GM10266 (cell line): ENCODE measurements around the gene TMEM179.
"Not testable (repeated sequence)": the region's sequence is repeated elsewhere in the genome, so short reads cannot be mapped to it uniquely, and the experiment has no call there.

Experiments
- DNase-seq: peaks from one replicate; pipeline ENCODE4 v3.0.0; 2012; ENCODE audit errors: extremely low spot score
- TF ChIP-seq, protein P1 (sequence below): IDR thresholded peaks from 2 replicates; pipeline ENCODE4 v1.5.1; 2012; ENCODE audit warnings: mild to moderate bottlenecking, low read depth; ENCODE audit not compliant: control insufficient read depth, insufficient read depth; ENCODE audit errors: missing control alignments

TMEM179 gene

DNA sequence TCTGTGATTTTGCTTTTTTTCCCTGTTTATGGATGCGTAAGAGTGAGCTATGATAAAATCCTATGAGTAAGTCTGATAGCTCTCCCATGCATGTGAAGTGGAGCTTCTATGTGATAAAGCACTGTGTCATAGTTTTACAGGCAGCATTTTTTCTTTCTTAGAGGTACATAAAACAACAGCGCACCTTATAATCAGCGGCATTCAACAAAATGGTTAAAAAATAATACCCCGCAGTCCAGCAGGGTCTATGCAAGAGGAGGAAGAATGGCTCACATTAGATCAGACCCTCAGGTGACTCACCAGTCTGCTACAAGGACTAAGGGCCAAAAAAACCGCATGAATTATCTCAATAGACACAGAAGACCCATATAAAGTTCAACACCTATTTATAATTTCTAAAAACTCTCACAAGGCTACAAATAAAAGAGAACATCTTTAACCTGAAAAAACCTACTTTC is 33.0 kb upstream of the TMEM179 start:
- TF ChIP-seq, protein P1, sequence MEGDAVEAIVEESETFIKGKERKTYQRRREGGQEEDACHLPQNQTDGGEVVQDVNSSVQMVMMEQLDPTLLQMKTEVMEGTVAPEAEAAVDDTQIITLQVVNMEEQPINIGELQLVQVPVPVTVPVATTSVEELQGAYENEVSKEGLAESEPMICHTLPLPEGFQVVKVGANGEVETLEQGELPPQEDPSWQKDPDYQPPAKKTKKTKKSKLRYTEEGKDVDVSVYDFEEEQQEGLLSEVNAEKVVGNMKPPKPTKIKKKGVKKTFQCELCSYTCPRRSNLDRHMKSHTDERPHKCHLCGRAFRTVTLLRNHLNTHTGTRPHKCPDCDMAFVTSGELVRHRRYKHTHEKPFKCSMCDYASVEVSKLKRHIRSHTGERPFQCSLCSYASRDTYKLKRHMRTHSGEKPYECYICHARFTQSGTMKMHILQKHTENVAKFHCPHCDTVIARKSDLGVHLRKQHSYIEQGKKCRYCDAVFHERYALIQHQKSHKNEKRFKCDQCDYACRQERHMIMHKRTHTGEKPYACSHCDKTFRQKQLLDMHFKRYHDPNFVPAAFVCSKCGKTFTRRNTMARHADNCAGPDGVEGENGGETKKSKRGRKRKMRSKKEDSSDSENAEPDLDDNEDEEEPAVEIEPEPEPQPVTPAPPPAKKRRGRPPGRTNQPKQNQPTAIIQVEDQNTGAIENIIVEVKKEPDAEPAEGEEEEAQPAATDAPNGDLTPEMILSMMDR, result no peak
- DNase-seq, result no peak

- not testable (repeated sequence) for DNase-seq
These were observed 32.4 kb upstream of the TMEM179 start for GRCh38 chr14:104636846-104637545.

GRCh38 chr14:104636131-104636530 is 31.6 kb upstream of the TMEM179 start:
- TF ChIP-seq, protein P1, result no peak
- no peak for DNase-seq

GRCh38 chr14:104635717-104636116 is 31.1 kb upstream of the TMEM179 start:
- no peak for DNase-seq
- TF ChIP-seq, protein P1, result no peak

DNA sequence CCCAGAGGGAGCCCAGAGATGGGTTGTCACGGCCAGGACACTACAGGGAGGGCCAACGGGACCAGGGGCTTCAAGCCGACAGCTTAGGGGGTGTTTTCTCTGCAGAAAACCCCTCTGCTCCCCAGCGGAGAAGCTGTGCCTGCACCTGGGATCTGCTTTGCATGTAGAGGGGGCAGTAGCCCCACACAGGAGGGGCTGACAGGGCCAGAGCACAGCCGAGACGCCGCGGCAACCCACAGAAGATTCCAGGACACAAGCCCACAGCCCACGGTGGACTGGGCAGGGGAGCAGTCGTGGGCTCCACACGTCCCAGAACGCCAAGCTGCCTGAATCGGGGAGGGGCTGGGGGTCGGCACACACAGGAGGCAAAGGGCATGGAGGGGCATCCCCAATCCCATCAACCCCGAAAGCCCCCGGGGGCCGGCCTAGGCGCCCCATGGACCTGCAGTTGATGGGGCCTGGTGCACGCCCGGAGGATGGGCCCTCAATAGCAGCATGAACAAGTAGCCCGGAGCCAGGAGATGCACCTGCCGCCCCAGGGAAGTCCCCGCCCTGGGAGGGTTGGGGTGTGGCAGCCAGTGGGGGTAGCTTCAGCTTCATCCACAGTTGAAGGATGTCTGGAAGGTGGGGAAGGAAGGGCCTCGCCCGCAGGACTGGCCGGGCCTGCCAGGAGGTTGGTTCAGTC is 30.5 kb upstream of the TMEM179 start:
- TF ChIP-seq, protein P1, result no peak
- DNase-seq, result no peak

- TF ChIP-seq, protein P1, result no peak
- DNase-seq, result no peak
These were observed 29.7 kb upstream of the TMEM179 start for GRCh38 chr14:104634138-104634760.

GRCh38 chr14:104633276-104634137 is 28.9 kb upstream of the TMEM179 start:
- TF ChIP-seq, protein P1, result no peak
- no peak for DNase-seq
